Measurements from ENCODE around the gene MBNL2.

The MBNL2 gene

DNA sequence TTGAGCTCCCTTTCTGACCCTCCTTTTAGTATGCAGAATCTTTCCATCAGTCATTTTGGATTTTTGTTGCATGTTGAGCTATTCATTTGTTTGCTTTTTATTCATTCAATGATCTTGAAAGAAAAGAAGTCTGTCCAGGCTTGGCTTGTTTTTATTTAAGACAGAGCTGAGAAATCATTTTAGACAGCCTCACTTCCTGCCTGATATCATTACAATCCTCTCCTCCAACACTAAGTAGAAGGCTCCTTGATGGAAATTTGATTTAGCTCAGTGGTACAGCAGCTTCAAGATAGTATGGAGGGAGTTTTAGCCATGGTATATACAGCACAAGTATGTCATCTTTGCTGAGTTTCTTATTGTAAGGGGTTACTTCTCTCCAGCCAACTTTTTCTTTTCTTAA lies 28.4 kb downstream of the MBNL2 start:
- DNase-seq (ENCODE audit: low read depth in 1 of 2, low spot score in 1 of 2) = no peak

DNA sequence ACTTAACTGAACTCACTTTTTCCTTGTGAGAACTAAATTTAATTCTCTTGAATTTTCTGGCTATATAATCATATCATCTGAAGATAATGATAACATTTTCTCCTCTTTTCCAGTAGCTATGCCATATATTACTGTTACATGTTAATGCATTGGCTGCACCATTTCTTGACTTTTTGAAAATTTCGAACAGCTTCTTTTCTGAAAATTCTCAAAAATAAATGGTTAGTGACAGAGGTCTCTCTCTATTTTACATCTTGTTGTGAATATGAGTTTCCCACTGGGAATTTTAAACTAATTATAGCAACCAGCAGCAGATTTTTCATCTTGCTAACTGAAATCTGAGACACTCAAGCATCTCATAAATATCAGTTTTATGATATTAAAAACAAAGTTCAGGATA lies 30.6 kb downstream of the MBNL2 start:
- DNase-seq (ENCODE audit: low read depth in 1 of 2, low spot score in 1 of 2) = no peak

DNA sequence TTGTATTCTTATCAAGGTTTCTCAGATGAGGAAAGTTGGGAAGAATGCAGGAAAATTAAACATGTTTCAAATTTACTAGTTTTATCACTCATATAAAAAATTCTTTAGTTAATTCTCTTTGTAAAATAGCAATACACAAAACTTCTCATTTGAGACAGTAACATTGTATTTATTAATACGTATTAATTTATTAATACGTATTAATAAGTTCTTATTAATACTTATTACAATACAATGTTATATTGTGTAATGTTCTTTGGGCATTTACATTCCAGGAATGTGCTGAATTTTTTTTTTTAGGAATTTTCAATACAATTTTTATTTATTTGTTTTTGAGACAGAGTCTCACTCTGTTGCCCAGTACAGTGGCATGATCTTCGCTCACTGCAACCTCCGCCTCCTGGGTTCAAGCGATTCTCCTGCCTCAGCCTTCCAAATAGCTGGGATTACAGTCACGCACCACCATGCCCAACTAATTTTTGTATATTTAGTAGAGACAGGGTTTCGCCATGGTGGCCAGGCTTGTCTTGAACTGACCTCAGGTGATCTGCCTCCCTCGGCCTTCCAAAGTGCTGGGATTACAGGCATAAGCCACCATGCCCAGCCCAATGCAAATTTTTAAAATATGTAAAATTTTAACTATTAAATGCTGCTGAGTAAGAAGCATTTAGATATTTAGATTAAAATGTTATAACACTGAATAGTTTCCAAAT lies 31.6 kb downstream of the MBNL2 start:
- no peak for DNase-seq (ENCODE audit: low read depth in 1 of 2, low spot score in 1 of 2)

DNA sequence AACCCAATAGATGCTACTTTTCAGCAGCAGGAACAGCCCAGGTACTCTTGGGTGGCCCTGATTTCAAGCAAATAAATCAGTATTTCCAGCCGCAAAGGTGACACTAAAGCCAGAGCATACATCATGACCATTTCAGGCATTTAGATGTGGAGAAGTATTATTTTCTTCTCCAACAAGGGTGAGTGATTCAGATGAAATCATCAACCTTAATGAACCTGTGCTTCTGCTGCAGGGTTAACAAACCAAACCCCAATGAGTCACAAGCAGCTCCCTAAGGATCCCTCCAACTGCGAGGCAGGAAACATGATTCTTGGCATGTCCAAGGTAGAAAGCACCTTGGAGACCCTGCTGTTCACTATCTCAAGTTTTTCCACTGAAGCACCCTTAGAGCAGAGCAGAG lies 32.7 kb downstream of the MBNL2 start:
- no peak for DNase-seq (ENCODE audit: low read depth in 1 of 2, low spot score in 1 of 2)

DNA sequence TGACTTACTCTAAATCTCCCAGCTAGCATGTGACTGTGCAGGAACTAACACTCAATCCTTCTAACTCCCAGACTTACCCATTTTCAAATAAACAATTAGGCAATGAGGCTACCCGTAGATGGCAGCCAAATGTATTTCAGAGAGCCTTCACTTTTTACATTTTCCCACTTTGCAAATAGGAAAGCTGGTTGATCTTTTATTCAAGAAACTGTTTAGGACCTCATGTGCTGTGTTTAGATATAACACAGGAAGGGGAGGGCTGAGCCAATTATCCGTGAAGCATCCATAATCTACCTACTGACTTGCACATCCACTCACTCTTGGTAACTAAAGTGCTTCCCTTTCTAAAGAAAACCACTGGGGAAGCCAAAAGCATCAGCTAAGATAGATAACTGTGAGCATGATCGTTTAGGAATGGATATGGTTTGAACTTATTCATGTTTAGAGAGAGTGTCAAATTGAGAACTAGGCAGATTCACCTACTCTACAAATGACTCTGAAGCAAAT lies 33.4 kb downstream of the MBNL2 start:
- DNase-seq (ENCODE audit: low read depth in 1 of 2, low spot score in 1 of 2) = no peak

DNA sequence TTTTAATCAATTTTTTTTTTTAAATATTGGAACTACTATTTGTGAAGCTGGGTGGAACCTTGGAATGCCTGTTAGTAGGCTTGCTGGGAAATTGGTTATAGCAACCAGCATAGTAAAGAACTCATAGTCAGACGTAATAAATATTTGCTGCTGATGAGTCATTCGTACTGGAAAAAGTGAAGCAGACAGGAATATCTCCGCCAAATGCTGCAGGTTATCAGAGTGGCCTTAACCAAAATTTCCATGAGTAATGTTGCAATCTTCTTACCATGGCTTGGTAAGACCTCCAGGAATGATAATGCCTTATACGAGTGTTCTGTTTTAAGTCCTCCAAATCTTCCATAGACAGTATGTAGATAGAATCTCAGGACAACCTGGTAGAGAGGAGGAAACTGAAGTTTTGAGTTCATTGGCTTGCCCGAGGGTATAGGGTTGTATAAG lies 34.2 kb downstream of the MBNL2 start:
- peak in 1 of 2 donors; percentile 21 for DNase-seq (ENCODE audit: low read depth in 1 of 2, low spot score in 1 of 2)

DNA sequence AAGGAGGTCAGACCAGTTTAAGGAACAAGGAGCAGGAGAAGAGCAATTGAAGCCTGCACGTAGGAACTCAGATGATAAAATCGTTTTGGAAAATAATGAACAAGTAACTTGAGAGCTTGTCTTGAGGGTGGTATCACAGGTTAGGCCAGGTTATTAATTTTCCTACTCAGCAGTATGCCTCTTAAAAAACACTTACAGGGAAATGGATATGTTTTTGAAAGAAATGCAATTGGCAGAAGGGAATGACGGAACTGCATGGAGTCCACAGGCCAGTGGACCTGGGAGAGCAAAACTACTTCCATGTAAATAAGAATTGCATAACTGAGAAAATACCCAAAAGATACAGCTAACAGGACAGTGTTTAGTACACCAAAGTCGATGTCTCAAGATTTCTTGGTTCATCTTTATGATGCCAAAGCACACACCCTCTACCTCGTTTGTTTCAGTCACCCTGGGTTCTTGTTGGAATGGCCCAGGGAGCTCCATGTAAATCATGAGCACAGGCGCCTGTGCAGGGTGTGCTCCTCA lies 35.2 kb downstream of the MBNL2 start:
- no peak for DNase-seq (ENCODE audit: low read depth in 1 of 2, low spot score in 1 of 2)

DNA sequence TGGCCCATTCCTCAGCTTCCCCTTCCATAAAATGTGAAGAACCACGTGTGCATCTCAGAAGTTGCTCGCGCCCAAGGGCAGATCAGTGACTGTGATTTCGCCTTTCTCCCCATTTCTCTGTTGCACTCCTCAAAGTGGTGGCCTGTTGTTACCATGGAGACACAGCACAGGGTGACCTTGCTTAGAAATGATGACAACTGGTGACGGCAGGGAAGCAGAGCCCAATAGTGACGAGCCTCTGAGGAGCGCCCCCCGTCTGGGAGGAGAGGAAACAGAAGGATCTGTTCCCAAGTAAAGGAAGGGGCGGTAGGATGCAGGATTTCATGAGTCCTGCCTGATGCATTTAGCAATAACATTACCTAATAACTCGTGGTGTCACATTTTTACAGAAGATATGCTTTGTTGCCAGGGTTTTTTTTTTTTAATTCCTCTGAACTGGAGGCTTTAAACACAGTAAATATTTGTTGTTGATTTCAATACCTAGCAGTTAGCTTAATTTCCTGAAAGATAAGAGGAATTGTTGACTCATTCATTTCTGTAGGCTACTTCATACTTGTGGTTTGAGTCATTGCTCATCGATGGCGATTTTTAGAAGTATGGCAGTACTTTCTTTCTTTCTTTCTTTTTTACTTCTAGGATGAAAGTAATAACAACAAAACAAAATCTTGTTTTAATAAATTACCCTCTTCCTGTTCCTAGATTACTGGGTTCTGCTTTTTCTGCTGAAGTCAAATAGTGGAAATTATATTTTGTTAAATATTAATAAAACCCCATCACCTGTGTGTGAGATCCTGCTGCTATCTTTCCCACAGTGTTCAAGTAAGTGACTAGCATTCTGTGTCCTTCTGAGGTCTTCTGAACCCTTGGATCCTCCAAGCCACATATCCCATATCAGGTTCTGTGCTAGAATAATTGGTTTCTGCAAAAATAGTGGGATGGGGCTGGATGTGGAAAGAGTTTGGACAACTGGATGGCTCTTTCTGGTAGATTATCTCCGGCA lies 36.0 kb downstream of the MBNL2 start:
- no peak for DNase-seq (ENCODE audit: low read depth in 1 of 2, low spot score in 1 of 2)

DNA sequence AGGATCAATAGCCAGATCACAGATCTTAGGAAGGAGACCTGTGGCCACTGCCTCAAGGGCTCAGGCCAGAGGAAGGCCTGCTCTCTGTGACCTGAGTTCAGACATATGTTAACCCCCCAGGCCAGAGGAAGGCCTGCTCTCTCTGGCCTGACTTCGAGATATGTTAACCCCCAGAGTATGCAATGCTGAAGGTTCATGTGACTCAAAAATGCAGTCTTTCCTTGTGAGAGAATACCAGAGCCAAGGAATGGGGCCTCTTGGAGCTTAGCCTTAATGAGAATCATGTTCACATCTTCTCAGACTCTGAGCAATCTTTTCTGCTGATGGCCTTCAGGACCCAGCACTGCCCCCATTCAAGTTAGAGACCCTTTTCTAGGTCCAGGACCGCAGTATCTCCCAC lies 36.7 kb downstream of the MBNL2 start:
- no peak for DNase-seq (ENCODE audit: low read depth in 1 of 2, low spot score in 1 of 2)

DNA sequence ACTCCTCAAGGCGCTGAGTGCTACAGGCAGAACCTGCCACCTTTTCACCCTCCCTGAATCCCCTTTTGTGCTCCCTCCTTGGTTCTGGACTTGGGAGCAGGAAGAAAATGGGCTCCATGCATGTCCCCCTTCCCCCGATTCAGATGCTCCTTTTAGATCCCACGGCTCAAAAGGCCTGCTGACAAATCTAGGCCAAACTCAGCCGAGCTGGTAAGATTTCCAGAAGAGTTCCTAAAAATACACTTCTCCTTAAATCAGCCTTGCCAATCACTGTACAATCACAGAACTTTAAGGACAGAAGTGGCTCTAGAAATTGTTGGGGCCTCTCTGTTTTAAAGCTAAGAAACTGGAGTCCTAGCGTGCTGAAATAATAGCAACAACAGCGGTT lies 37.3 kb downstream of the MBNL2 start:
- DNase-seq (ENCODE audit: low read depth in 1 of 2, low spot score in 1 of 2) = no peak

DNA sequence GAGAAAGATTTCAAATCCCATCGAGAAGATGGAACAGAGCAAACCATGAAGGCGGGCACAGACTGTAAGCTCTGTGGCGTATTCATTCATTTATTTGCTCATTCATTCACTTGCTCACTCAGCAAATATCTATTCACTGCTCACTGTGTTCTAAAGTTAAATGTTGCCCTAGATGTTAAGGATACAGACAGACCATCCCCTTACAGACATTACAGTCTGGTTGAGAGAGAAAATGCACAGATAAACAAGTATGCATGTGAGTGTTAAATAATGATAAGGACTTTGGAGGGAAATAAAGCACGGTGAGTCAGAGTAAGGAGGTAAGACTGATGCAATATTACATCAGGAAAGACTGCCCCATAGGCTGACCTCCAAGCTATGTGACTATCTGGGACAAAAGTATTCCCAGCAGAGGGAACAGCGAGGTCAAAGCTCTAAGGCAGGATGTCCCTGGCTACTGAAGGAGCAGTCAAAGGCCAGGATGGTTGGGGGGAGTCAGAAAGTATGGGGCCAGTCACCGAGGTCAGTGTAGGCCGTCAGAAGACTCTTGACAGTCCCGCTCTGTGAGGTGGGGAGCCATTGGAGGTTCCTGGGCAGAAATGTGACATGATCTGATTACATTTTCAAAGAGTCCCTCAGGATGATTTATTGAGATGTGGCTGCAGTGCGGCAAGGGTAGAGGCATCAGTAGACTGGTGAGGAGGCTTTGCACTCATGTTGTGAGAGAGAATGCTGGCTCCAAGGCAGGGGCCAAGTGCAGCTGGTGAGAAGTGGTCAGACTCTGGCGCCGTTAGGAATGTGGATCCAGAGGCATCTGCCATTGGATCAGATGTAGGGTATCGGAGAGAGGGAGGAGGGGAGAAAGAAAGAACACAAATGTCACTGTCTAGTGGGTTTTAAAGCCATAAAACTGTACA lies 37.9 kb downstream of the MBNL2 start:
- DNase-seq (ENCODE audit: low read depth in 1 of 2, low spot score in 1 of 2) = no peak

DNA sequence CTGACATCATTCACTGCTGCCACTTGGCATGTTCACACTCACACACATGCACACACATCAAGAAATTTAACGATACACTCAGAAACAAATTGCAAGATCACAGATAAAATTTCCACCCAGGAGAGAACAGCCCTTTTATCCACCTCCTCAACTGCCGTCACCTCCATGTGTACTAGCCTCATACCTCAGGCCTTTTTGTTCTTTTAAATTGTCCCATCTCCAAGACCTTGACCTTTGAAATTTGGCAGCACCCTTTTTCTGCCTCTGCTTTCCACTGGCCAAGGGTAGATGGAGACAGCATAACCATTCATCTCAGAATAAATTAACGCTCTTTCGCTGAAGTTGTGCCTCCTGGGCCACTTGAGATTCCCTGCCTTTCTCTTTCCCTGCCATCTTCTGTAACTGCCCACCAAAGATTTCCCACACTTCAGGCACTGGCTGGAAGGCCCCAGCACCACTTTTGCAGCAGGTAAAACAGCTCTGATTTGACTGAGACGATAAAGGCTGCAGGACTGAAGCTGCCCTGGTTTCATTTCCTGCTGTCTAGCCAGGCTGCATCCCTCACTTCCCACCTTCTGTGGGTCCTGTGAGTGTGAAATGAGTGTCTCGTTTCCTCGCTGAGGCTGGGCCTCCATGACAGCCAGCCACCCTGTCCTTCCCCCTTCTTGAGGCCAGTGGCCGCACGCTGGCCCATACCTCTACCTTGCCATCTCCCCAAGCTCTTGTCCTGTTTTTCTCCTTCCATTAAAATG lies 39.3 kb downstream of the MBNL2 start:
- no peak for DNase-seq (ENCODE audit: low read depth in 1 of 2, low spot score in 1 of 2)

DNA sequence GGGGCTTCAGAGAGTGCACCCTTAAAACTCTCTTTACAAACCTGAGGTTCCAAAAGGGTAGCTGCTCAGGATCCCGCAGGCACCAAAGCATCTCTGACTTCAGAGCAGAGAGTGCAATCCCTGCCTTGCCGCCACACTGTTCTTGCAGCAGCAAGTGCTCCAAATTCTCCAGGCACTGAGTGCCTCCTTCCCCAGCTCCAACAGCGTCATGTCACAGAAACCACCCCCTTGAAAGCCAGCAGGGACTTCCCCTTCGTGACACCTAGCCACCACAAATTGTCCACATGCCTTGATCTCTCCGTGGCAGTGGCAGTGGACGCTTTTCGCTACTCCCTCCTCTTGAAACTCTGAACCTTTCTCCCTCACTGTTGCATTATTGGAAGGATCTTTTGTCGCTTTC lies 39.9 kb downstream of the MBNL2 start:
- DNase-seq (ENCODE audit: low read depth in 1 of 2, low spot score in 1 of 2) = no peak

DNA sequence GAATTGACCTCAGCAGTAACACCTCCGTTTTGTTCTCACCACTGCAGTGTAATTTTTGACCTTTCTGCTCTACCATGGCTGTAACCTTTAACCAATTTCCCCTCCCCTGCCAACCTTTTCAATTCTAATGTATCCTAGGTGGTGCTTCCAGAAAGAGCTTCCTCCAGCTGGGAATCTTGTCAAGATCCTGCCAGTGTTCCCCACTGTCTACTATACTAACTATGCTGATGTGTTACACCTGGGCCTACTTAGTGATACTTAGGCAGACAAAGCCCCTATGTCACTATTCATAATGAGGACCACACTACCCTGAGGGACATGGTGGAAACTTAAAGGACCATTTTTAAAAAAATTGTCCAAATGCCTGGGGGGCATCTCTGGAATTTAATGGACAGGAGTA lies 41.0 kb downstream of the MBNL2 start:
- no peak for DNase-seq (ENCODE audit: low read depth in 1 of 2, low spot score in 1 of 2)

DNA sequence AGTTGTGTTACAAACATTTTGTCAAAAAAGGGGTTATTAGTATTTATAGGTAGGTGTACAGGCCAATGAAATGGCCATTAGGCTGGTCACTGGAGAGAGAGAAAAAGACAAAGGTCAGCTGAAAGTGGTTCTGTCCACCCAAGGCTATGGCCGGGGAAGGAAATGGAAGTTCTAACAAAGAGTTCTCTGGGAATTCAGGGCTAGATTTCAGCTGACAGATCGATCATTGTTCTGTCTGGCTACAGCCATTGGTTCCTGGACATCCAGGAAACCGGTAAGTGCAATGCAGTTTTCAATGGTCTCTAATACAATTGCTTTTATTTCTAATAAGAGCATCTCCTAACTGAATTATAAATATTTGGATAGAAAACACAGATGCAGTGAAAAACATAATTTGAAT lies 42.5 kb downstream of the MBNL2 start:
- no peak for DNase-seq (ENCODE audit: low read depth in 1 of 2, low spot score in 1 of 2)

DNA sequence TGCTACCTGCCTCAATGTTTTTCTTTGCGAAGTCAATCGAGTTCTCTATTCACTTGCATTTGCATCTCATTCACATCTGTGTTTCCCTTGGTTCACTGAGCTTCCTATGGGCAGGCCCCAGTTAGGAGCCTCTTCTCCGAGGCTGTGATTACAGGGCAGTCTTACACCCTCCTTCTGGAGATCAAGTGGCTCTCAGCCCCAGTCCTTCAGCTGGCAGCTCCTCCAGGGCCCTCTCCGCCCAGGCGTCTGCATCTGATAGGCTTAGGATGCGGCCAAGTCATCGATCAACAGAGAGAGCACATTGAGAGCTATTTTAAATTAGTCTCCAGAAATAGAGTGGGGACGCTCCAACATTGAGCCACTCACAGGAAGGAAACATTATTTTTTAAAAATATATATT lies 44.2 kb downstream of the MBNL2 start:
- DNase-seq (ENCODE audit: low read depth in 1 of 2, low spot score in 1 of 2) = no peak

DNA sequence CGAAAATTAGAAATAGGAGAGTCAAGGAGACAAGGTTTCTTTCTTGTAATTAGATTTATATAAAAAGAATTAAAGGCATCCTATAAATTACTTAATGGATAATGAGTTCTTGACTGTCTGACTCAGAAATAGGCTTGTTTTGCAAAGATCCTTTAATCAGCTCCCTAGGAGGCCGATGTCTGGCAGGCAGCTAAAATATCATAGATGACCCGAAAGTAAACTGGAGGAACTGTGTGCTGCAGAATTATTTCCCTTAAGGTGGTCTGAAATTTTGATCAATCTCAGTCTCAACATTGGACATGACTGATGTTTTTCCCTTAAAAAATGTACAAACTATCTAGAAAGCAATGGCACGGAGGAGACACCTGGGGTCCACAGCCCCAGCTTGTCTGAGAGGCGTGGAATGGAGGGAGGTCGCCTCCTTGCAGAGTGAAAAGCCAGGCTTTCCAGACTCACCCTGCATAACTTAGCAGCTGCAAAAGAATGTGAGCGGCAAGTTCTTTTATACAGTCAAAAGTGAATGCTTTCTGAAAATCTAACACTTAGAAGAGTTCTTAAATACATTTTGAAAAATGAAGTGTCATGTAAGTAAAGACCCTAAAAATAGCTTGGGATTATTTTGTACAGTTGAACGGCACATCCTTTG lies 44.8 kb downstream of the MBNL2 start:
- DNase-seq (ENCODE audit: low read depth in 1 of 2, low spot score in 1 of 2) = no peak

DNA sequence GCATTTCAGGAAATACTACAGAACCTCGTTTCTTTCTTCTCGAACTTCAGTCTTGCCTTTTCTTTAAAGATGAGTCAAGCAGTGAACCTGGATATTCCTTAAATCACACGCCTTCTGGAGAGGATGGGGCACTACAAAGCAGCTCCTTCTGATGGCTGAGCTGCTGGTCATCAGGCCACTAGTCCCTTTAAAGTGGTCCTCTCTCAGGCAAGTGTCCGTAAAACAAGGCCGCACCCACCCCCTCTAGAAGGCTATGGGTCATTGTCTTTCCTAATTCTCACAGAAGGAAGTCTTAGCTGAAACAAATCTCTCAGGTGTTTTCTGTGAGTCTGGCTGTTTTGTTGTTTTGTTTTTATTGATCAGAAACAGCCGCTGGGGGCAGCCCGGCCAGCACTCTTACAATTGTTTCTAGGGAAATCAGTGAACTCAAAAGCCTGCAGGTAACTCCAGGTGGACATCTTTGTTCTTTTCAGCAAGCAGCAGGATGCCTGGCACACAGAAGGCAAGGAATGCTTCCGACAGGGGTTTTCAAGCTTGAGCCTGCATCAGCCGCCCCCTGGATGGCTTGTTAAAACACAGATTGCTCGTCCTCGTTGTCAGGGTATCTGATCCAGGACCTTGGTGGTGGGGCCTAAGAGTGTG lies 45.4 kb downstream of the MBNL2 start:
- no peak for DNase-seq (ENCODE audit: low read depth in 1 of 2, low spot score in 1 of 2)

DNA sequence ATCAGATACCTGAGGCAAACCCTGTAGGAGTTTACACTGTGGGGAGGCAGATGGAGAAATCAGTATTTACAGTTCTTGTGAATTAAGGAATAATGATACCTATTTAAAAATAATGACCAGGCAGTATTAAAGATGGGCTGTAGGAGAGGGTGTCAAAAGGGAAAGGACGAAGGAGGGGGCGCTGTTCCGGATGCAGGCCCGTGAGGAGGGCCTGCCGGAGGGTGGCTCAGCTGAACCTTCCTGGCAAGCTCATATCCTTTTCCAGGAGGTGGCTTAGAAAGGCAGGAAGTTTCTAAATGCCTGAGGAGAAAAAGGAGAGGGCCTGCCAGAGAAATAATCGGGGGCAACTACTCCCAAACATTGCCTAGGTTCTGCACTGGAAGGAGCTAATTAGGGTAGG lies 46.6 kb downstream of the MBNL2 start:
- DNase-seq (ENCODE audit: low read depth in 1 of 2, low spot score in 1 of 2) = no peak
